HEK293 (cell line): ENCODE data around the gene TREX2.

Experiments
- HOXC10 ChIP-seq: sonication (generic); formaldehyde crosslinking; IDR thresholded peaks from 2 replicates; pipeline ENCODE4 v1.8.1; 2023; ENCODE audit warnings: mild to moderate bottlenecking, missing genetic modification reagents
- KLF10 ChIP-seq: fragments of 450-650 bp; IDR thresholded peaks from 2 replicates; pipeline ENCODE4 v1.5.1; 2018; ENCODE audit warnings: missing biosample characterization, mild to moderate bottlenecking, missing genetic modification characterization
- SP7 ChIP-seq: fragments of 450-650 bp; formaldehyde crosslinking; IDR thresholded peaks from 2 replicates; pipeline ENCODE4 v1.5.1; 2016; ENCODE audit warnings: missing biosample characterization, missing genetic modification characterization
- ZBTB7A ChIP-seq: fragments of 450-650 bp; formaldehyde crosslinking; IDR thresholded peaks from 2 replicates; pipeline ENCODE4 v1.5.1; 2016; ENCODE audit warnings: low read depth, missing biosample characterization, missing genetic modification characterization
- ZFP3 ChIP-seq: fragments of 450-650 bp; formaldehyde crosslinking; IDR thresholded peaks from 2 replicates; pipeline ENCODE4 v1.5.1; 2016; ENCODE audit warnings: low read depth, missing biosample characterization, missing genetic modification characterization
- ZNF121 ChIP-seq: fragments of 450-650 bp; formaldehyde crosslinking; IDR thresholded peaks from 2 replicates; pipeline ENCODE4 v1.5.1; 2016; ENCODE audit warnings: missing biosample characterization, missing genetic modification characterization
- ZNF133 ChIP-seq: fragments of 450-650 bp; formaldehyde crosslinking; IDR thresholded peaks from 2 replicates; pipeline ENCODE4 v1.5.1; 2016; ENCODE audit warnings: missing biosample characterization, missing genetic modification characterization
- ZNF274 ChIP-seq, 2 experiments: fragments of 200-500 bp in 1 of 2; fragments of 450-650 bp in 1 of 2; sonication (Bioruptor generic) in 1 of 2; formaldehyde crosslinking in 1 of 2; IDR thresholded peaks; 2 replicates each; pipeline versions ENCODE4 v1.5.1 to v1.6.1; 2014 to 2016; ENCODE audit warnings: borderline replicate concordance in 1 of 2, inconsistent platforms in 1 of 2, low read length in 1 of 2, missing biosample characterization in 1 of 2, missing genetic modification characterization in 1 of 2
- ZNF501 ChIP-seq: fragments of 450-650 bp; formaldehyde crosslinking; IDR thresholded peaks from 2 replicates; pipeline ENCODE4 v1.5.1; 2016; ENCODE audit warnings: missing biosample characterization, missing genetic modification characterization
- ZNF747 ChIP-seq: fragments of 450-650 bp; formaldehyde crosslinking; IDR thresholded peaks from 2 replicates; pipeline ENCODE4 v1.5.1; 2016; ENCODE audit warnings: missing biosample characterization, missing genetic modification characterization
- TF ChIP-seq, protein P1 (sequence below): fragments of 450-650 bp; formaldehyde crosslinking; IDR thresholded peaks from 2 replicates; pipeline ENCODE4 v1.5.1; 2016; ENCODE audit warnings: missing biosample characterization, missing genetic modification characterization
- TF ChIP-seq, protein P2 (sequence below): IDR thresholded peaks from 2 replicates; pipeline ENCODE4 v1.6.1; 2011; ENCODE audit warnings: mild to moderate bottlenecking, low read depth, low read length, borderline replicate concordance
- TF ChIP-seq, protein P3 (sequence below): fragments of 450-650 bp; formaldehyde crosslinking; IDR thresholded peaks from 2 replicates; pipeline ENCODE4 v1.5.1; 2016; ENCODE audit warnings: missing biosample characterization, missing genetic modification characterization
- TF ChIP-seq, protein P4 (sequence below): fragments of 450-650 bp; formaldehyde crosslinking; conservative IDR thresholded peaks from 2 replicates; pipeline ENCODE4 v1.5.1; 2016; ENCODE audit warnings: low read depth, missing biosample characterization, missing genetic modification characterization

DNA sequence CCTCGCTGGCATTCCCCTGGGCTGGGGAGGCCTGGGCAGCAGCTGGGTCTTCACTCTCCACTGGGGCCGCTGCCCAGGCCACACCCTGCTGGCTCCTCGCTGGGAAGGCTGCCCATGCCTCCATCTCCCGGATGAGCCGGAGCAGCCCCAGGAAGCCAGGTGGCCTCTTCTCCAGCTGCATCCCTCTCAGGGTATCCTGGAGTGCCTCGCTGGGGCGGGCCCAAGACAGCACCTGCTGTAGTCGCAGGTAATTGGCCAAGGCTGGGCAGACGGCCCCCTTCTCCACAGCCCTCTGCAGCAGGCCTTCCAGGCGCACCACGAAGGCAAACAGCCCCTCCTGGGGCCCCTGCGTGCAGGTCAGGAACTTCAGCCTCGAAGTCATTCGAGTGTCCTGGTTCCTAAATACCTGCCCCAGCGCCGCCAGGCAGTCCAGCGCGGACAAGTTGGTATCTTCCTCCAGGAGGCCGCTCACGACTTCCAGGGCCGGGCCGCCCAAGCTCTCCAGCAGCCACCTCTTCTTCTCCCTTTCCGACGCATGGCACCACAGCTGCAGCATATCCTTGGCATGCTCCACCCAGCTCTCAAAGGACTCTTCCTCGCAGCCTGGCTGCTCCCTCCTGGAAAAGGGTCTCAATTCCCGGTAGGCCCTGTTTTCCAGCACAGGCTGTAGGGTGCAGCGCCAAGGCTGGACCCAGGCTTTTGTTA is 48.4 kb downstream of the TREX2 start:
- TF ChIP-seq, protein P1, sequence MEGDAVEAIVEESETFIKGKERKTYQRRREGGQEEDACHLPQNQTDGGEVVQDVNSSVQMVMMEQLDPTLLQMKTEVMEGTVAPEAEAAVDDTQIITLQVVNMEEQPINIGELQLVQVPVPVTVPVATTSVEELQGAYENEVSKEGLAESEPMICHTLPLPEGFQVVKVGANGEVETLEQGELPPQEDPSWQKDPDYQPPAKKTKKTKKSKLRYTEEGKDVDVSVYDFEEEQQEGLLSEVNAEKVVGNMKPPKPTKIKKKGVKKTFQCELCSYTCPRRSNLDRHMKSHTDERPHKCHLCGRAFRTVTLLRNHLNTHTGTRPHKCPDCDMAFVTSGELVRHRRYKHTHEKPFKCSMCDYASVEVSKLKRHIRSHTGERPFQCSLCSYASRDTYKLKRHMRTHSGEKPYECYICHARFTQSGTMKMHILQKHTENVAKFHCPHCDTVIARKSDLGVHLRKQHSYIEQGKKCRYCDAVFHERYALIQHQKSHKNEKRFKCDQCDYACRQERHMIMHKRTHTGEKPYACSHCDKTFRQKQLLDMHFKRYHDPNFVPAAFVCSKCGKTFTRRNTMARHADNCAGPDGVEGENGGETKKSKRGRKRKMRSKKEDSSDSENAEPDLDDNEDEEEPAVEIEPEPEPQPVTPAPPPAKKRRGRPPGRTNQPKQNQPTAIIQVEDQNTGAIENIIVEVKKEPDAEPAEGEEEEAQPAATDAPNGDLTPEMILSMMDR: no peak
- TF ChIP-seq ZNF274 (IDR thresholded peaks at IDR 0.05; ENCODE audit: low read length) (no peak), ZNF274 (tag by site-specific recombination; IDR thresholded peaks at IDR 0.05; ENCODE audit: borderline replicate concordance) (no peak), HOXC10 (CRISPR knock-in tag) (no peak), ZNF121 (no peak), ZNF133 (tag by site-specific recombination) (no peak), ZNF501 (tag by site-specific recombination) (no peak), ZBTB7A (no peak), SP7 (tag by site-specific recombination) (no peak), ZNF747 (tag by site-specific recombination) (no peak), KLF10 (tag by site-specific recombination) (no peak), ZFP3 (tag by site-specific recombination) (no peak)
- TF ChIP-seq, protein P2, sequence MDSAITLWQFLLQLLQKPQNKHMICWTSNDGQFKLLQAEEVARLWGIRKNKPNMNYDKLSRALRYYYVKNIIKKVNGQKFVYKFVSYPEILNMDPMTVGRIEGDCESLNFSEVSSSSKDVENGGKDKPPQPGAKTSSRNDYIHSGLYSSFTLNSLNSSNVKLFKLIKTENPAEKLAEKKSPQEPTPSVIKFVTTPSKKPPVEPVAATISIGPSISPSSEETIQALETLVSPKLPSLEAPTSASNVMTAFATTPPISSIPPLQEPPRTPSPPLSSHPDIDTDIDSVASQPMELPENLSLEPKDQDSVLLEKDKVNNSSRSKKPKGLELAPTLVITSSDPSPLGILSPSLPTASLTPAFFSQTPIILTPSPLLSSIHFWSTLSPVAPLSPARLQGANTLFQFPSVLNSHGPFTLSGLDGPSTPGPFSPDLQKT: no peak
- TF ChIP-seq, protein P3, sequence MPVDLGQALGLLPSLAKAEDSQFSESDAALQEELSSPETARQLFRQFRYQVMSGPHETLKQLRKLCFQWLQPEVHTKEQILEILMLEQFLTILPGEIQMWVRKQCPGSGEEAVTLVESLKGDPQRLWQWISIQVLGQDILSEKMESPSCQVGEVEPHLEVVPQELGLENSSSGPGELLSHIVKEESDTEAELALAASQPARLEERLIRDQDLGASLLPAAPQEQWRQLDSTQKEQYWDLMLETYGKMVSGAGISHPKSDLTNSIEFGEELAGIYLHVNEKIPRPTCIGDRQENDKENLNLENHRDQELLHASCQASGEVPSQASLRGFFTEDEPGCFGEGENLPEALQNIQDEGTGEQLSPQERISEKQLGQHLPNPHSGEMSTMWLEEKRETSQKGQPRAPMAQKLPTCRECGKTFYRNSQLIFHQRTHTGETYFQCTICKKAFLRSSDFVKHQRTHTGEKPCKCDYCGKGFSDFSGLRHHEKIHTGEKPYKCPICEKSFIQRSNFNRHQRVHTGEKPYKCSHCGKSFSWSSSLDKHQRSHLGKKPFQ (tag by site-specific recombination): no peak
- TF ChIP-seq, protein P4, sequence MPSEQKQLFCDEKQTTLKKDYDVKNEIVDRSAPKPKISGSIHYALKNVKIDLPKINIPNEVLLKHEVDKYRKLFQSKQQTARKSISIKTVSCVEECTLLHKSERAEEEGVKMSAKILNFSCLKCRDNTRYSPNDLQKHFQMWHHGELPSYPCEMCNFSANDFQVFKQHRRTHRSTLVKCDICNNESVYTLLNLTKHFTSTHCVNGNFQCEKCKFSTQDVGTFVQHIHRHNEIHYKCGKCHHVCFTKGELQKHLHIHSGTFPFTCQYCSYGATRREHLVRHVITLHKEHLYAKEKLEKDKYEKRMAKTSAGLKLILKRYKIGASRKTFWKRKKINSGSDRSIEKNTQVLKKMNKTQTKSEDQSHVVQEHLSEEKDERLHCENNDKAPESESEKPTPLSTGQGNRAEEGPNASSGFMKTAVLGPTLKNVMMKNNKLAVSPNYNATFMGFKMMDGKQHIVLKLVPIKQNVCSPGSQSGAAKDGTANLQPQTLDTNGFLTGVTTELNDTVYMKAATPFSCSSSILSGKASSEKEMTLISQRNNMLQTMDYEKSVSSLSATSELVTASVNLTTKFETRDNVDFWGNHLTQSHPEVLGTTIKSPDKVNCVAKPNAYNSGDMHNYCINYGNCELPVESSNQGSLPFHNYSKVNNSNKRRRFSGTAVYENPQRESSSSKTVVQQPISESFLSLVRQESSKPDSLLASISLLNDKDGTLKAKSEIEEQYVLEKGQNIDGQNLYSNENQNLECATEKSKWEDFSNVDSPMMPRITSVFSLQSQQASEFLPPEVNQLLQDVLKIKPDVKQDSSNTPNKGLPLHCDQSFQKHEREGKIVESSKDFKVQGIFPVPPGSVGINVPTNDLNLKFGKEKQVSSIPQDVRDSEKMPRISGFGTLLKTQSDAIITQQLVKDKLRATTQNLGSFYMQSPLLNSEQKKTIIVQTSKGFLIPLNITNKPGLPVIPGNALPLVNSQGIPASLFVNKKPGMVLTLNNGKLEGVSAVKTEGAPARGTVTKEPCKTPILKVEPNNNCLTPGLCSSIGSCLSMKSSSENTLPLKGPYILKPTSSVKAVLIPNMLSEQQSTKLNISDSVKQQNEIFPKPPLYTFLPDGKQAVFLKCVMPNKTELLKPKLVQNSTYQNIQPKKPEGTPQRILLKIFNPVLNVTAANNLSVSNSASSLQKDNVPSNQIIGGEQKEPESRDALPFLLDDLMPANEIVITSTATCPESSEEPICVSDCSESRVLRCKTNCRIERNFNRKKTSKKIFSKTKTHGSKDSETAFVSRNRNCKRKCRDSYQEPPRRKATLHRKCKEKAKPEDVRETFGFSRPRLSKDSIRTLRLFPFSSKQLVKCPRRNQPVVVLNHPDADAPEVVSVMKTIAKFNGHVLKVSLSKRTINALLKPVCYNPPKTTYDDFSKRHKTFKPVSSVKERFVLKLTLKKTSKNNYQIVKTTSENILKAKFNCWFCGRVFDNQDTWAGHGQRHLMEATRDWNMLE: no peak
